Measurements from ENCODE around the gene CSTPP1.
A peak's percentile ranks its signal among the peaks of the same experiment; 100 is the strongest.
"Not testable (repeated sequence)": the region's sequence is repeated elsewhere in the genome, so short reads cannot be mapped to it uniquely, and the experiment has no call there.

CSTPP1 gene

DNA sequence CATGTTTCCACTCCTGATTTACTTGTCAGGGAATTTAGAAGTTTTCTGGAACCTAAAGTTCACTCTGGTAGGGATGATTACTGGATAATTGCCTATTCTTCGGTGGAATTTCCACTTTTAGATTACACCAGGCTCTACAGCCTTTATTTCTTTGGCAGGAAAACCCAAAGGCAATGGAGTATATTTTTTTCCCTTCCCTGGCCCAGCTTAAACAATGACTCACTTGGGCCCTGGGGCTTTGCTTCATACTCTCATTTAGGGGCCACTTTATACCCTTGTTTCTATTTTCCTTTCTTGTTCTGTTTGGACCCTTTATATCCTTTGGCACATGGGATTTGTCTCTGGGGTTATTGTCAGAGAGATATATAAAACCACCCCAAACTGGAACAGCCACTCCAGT is 114.7 kb downstream of the CSTPP1 start:
- no peak overlapping the region for H3K4me3 Mint-ChIP-seq
- H3K9me3 Mint-ChIP-seq, result no peaks in the 10 kb centered on the region
- no peaks in the 10 kb centered on the region for H3K4me1 Mint-ChIP-seq (ENCODE audit: low read depth)
- no peak overlapping the region for H3K27ac Mint-ChIP-seq
- DNase-seq, result no peak
- peaks cover 28% of the 10 kb centered on the region for H3K36me3 Mint-ChIP-seq (ENCODE audit: low read depth)
- H3K27me3 Mint-ChIP-seq, result no peaks in the 10 kb centered on the region

DNA sequence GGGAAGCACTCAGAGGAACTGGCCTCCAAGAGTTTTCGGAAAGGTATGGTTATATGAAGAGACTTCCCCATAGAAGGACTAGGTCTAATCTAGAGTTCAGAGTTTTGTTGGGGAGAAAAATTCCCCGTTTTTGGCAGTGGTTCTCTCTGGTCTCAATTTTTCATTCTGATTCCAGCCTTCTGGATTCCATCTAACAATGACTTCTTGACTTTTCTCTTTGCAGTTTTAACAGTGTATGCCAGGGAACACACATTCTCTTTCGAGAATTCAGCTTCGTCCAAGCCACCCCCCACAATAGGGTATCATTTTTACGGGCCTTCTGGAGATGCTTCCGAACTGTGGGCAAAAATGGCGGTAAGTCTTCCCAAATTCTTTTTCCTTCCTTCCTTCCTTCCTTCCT is 115.6 kb downstream of the CSTPP1 start:
- Mint-ChIP-seq H3K27me3 (no peaks in the 10 kb centered on the region), H3K4me3 (no peak overlapping the region), H3K27ac (no peak overlapping the region), H3K9me3 (no peaks in the 10 kb centered on the region), H3K36me3 (ENCODE audit: low read depth) (peaks cover 33% of the 10 kb centered on the region), H3K4me1 (ENCODE audit: low read depth) (no peaks in the 10 kb centered on the region)
- no peak for DNase-seq

DNA sequence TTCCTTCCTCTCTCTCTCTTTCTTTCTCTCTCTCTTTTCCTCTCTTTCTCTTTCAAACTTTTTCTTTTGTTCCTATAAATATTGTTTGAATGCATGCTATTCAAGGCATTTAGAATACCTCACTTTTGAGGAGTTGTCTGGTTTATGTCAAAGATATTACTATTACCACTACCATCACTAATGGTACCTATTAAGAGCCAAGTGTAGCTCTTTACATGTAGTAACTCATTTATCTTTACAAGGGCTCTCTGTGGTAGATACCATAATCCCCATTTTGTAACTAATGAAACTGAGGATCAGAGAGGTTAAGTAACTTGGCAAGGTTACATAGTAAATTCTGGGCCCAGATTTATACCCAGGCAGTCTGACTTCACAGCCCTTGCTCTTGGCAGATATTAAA is 116.0 kb downstream of the CSTPP1 start:
- Mint-ChIP-seq H3K4me1 (ENCODE audit: low read depth) (no peaks in the 10 kb centered on the region), H3K9me3 (no peaks in the 10 kb centered on the region), H3K27me3 (no peaks in the 10 kb centered on the region), H3K4me3 (no peak overlapping the region), H3K36me3 (ENCODE audit: low read depth) (peaks cover 36% of the 10 kb centered on the region), H3K27ac (no peak overlapping the region)
- no peak for DNase-seq

DNA sequence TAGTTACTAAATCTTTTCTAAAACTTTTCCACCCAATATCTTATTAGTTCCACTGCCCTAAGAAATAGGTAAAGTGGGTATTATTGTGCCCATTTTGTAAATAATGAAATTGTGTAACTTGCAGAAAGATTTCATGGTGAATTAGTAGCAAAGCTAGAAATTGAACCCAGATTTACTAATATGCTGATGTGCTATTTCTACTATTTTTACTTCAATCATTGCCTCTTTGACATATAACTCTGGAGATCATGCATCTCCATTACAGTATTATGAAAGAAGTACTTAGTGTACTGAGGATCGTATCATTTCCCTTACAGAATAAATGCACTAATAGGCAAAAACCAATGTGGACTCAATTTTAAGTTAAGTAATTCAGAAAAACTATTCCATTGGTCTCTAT is 119.0 kb downstream of the CSTPP1 start:
- no peak for DNase-seq
- Mint-ChIP-seq H3K9me3 (no peaks in the 10 kb centered on the region), H3K27ac (no peak overlapping the region), H3K27me3 (no peaks in the 10 kb centered on the region), H3K4me1 (ENCODE audit: low read depth) (peaks cover 2% of the 10 kb centered on the region), H3K36me3 (ENCODE audit: low read depth) (peaks cover 37% of the 10 kb centered on the region), H3K4me3 (no peak overlapping the region)

DNA sequence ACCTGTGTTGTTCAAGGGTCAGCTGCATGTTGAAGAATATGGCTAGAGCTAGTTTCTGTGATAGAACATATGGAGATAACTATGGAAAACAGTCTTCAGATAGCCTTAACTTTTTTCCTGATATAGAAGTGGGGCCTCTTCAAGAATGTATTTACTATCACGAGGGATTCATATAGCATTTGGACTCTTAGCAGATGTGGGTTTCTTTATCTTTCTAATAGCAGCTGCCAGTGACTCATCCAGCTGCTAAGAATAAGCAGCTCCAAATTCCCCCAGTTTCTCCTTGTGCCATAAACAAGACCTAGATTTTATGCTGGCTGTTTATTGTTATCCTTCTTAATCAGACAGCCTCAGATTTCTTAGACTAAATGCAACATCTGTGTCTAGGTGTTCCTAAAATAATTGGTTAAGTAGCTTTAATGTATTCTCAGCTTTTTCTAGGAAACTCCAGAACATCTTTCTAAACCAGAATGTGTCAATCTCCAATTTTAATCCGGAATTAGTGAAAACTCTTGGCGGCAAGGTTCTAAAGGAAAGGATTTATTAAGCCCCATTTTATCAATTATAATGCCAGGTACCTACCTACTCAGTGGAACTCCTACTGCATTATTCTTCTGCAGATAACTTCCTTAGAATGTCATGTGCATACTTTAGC is 119.8 kb downstream of the CSTPP1 start:
- Mint-ChIP-seq H3K4me1 (ENCODE audit: low read depth) (peaks cover 7% of the 10 kb centered on the region), H3K27me3 (no peaks in the 10 kb centered on the region), H3K27ac (no peak overlapping the region), H3K36me3 (ENCODE audit: low read depth) (peaks cover 37% of the 10 kb centered on the region), H3K9me3 (no peaks in the 10 kb centered on the region), H3K4me3 (no peak overlapping the region)
- DNase-seq, result no peak

DNA sequence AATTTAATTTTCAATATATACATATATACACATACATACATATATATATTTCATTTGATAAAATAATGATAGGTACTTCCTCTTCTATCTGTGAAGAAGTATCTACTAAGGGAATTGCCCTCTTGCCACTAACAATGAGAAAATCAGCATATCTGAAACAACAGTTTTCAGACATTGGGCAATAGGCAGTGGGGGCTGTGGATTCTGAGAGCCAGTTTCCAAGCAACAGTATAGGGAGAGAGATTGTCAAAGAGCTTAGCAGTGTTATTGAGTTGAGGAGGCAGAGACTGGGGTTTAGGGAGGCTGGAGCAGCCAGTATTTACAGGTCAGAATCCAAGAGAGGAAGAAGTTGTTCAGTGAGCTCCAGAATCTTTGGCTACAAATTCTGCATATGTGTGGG is 120.8 kb downstream of the CSTPP1 start:
- Mint-ChIP-seq H3K9me3 (no peaks in the 10 kb centered on the region), H3K4me3 (no peak overlapping the region), H3K4me1 (ENCODE audit: low read depth) (peaks cover 7% of the 10 kb centered on the region), H3K27ac (no peak overlapping the region), H3K27me3 (no peaks in the 10 kb centered on the region), H3K36me3 (ENCODE audit: low read depth) (peaks cover 35% of the 10 kb centered on the region)
- DNase-seq, result no peak

DNA sequence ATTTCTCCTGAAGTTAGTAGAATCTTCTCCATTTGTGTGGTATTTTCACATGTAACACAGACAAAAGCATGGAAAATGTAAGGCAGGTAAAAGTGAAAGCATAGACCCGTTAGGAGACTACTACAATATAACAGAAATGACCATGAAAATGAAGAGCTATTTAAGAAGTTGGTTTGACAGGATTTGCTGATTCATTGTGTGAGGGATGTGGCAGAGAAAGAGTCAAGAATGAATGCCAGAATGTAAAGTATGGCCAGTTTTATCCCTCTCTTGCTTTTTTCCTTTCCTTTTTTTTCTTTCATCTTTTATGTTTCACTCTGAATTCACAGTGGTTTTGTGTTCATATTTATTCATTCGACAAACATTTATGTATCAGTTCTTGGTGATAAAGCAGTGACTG is 124.2 kb downstream of the CSTPP1 start:
- no peaks in the 10 kb centered on the region for H3K27me3 Mint-ChIP-seq
- peak overlapping the region; percentile 39 for H3K27ac Mint-ChIP-seq

DNA sequence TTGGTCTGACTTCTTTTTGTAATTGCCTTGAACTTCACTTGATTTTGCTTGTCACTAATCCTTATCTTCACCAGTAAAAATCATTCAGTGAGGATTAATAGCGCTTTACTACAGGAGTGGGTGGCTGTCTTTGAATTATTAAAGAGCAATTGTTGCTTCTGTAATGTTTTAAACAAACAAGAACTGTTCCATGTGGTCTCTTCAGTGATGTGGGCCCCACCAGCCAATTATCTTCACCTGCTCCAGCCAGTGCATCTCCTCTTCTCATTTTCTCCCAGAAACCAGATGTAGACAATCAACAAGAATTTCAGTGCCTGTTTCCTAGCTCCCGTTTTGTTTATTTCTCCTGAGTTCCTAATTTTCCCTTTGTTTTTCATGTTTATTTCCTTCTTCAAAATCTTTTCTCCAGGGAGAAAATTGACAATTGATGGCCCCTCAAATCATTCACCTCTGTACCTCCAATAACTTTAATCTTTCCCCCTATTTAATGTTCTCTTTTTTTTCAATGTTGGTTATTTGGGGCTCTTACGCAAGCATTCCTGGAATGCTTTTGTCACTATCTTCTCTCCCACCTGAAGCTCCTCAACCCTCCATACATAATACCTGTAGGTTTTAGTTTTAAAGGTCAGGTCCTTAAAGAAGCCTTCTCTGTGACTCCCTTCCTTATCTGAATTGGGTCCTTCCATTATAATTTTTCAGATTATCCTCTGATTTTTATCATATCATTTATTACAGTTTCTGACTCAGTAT is 125.0 kb downstream of the CSTPP1 start:
- peaks cover 12% of the 10 kb centered on the region for H3K36me3 Mint-ChIP-seq (ENCODE audit: low read depth)
- no peak overlapping the region for H3K4me3 Mint-ChIP-seq
- no peak for DNase-seq
- no peak overlapping the region for H3K27ac Mint-ChIP-seq
- peaks cover 7% of the 10 kb centered on the region for H3K4me1 Mint-ChIP-seq (ENCODE audit: low read depth)
- no peaks in the 10 kb centered on the region for H3K9me3 Mint-ChIP-seq
- no peaks in the 10 kb centered on the region for H3K27me3 Mint-ChIP-seq

More for the DNA sequence above, 124.2 kb downstream of the CSTPP1 start:
- Mint-ChIP-seq H3K9me3 (no peaks in the 10 kb centered on the region), H3K4me3 (no peak overlapping the region), H3K36me3 (ENCODE audit: low read depth) (peaks cover 20% of the 10 kb centered on the region), H3K4me1 (ENCODE audit: low read depth) (peaks cover 7% of the 10 kb centered on the region)
- DNase-seq, result no peak

DNA sequence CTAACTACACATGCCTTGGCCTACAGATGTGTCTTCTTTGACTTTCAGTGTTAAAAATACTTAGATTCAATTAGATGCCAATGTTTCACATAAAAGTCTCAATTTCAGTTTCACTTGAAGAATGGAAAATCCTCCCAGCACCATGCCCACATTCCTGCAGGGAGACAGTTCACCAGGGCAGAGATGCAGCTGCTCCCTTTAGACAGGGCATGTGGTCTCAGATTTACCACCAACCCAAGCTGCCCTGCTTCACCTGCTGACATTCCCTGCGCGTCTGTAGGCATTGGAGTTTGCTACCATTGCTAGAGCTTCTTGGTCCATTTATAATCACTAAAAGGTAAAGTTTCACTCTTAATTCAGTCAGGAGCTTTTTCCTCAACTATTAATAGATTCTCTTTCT is 126.2 kb downstream of the CSTPP1 start:
- DNase-seq, result no peak
- Mint-ChIP-seq H3K36me3 (ENCODE audit: low read depth) (peaks cover 7% of the 10 kb centered on the region), H3K4me1 (ENCODE audit: low read depth) (peaks cover 7% of the 10 kb centered on the region), H3K4me3 (no peak overlapping the region), H3K27ac (no peak overlapping the region), H3K9me3 (no peaks in the 10 kb centered on the region), H3K27me3 (no peaks in the 10 kb centered on the region)

DNA sequence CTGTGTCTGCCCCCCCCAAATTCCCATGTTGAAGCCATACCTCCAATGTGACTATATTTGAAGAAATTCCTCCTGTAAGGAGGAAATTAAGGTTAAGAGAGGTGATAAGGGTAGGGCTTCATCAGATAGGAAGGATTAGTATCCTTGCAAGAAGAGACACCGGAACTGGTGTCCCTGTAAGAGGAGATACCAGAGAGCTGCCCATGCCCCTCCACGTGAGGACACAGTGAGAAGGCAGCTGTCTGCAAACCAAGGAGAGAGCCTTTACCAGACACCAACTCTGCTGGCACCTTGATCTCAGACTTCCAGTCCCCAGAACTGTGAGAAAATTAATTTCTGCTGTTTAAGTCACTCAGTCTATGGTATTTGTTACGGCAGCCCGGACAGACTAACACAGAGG is 130.8 kb downstream of the CSTPP1 start:
- DNase-seq, result no peak
- Mint-ChIP-seq H3K4me3 (no peak overlapping the region), H3K27me3 (no peaks in the 10 kb centered on the region), H3K27ac (no peak overlapping the region), H3K4me1 (ENCODE audit: low read depth) (no peaks in the 10 kb centered on the region), H3K9me3 (no peaks in the 10 kb centered on the region), H3K36me3 (ENCODE audit: low read depth) (peaks cover 7% of the 10 kb centered on the region)

DNA sequence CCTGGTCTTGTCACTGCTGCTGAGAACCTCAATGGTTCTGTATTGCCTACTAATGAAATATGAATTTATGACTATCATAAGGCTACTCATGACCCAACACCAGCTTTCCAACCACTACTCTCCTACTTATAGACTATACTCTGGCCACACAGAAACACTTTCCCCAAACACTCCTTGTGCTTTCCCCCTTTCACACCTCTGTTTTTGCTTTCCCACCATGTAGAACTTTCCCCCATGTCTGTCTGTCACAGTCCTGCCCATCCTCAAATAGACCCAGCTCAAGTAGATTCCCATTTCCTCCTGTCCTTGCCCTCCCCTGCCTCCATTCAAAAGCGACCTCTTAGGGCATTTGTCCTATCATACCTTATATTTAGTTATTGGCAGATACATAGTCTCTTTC is 134.2 kb downstream of the CSTPP1 start:
- Mint-ChIP-seq H3K9me3 (no peaks in the 10 kb centered on the region), H3K27me3 (no peaks in the 10 kb centered on the region), H3K4me3 (no peak overlapping the region), H3K4me1 (ENCODE audit: low read depth) (no peaks in the 10 kb centered on the region), H3K36me3 (ENCODE audit: low read depth) (no peaks in the 10 kb centered on the region), H3K27ac (no peak overlapping the region)
- DNase-seq, result no peak

DNA sequence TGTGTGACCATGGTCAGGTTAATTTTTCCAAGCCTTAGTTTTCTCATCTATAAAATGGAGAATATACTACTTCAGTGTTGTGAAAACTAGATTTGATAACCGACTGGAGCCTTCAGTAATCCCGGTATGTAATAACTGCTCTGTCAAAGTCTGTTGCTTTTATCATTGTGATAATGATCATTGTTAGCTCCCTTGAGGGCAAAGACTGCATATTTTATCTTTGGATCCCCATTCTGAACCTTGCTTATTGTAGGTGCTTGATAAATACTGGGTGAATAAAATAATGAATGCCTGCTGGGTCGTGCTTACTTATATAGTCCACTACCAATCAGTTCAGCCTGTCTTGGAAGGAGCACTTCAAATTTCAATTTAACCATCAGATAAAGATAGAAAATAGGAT is 134.8 kb downstream of the CSTPP1 start:
- H3K4me1 Mint-ChIP-seq (ENCODE audit: low read depth), result no peaks in the 10 kb centered on the region
- no peak overlapping the region for H3K27ac Mint-ChIP-seq
- H3K36me3 Mint-ChIP-seq (ENCODE audit: low read depth), result no peaks in the 10 kb centered on the region
- no peak for DNase-seq
- H3K4me3 Mint-ChIP-seq, result no peak overlapping the region
- no peaks in the 10 kb centered on the region for H3K9me3 Mint-ChIP-seq
- H3K27me3 Mint-ChIP-seq, result no peaks in the 10 kb centered on the region

DNA sequence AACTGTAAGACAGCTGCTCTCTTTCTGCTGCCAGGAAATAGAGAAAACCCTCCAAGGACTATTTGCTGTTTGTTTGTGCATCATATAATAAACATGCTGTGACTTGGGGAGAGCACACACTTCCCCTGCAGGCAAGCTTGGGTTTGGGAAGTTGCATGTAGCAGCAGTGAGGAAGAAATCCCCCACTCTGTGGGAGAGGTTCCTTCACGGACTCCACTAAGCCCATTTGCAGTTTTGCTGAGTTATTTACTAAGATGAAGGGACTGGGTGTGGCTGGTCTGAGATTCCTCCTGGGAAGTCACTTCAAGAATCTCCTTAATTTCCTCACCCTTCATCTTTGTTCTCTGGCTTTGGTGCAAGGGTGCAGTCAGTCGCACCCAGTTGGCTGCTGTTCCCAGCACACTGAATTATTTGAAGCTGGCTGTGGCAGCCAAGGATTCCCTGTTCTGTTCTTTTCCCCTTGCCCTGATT is 135.3 kb downstream of the CSTPP1 start:
- H3K36me3 Mint-ChIP-seq (ENCODE audit: low read depth), result no peaks in the 10 kb centered on the region
- H3K27me3 Mint-ChIP-seq, result no peaks in the 10 kb centered on the region
- no peaks in the 10 kb centered on the region for H3K4me1 Mint-ChIP-seq (ENCODE audit: low read depth)
- no peak overlapping the region for H3K27ac Mint-ChIP-seq
- H3K4me3 Mint-ChIP-seq, result no peak overlapping the region
- no peak for DNase-seq
- no peaks in the 10 kb centered on the region for H3K9me3 Mint-ChIP-seq

DNA sequence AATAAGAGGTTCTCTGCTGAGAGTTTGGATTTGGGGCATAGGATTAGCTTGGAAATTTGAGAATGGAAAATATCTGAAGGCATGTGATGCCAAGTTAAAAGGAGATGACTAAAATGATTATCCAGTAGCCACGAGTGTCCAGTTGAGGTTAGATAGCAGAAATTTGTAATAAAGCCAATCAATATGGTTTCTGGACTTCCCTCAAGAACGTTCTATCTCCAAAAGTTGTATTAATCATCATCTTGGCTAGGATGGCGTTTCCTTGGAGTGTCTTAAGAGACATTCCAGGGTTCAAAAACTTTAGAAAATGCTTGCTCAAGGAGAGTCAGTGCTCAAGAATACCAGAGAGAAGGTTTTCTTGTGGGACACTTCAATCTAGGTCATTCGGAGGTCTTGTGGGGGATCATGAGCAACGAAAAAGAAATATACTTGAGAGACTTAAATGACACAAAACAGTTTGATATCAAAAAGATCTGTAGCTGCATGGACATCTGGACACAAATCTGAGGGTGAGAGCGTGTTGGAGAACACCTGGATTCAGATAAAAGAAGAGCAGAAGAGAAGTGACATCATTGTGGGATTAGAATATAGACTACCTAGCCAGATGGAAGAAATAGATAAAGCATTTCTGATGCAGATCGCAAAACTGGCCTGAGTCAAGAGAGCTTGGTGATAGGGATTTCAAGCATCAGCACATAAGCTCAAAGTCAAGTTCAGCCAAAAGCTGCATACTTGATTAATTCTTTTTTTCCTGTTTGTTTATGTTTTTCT is 142.4 kb downstream of the CSTPP1 start:
- Mint-ChIP-seq H3K4me1 (ENCODE audit: low read depth) (peaks cover 6% of the 10 kb centered on the region), H3K27ac (no peak overlapping the region), H3K27me3 (no peaks in the 10 kb centered on the region), H3K9me3 (no peaks in the 10 kb centered on the region), H3K36me3 (ENCODE audit: low read depth) (no peaks in the 10 kb centered on the region), H3K4me3 (no peak overlapping the region)
- no peak for DNase-seq

DNA sequence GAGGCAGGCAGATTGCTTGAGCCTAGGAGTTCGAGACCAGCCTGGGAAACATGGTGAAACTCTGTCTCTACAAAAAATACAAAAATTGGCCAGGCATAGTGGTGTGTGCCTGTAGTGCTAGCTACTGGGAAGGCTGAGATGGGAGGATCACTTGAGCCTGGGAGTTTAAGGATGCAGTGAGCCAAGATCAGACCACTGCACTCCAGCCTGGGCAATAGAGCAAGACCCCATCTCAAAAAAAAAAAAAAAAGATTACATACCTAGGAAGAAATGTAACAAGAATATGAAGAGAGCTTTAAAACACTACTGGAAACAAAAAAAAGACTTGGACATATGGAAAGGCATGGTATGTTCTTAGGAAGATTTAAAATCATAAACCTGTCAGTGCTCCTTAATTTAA is 144.2 kb downstream of the CSTPP1 start:
- not testable (repeated sequence) for H3K27me3 Mint-ChIP-seq; H3K36me3 Mint-ChIP-seq (ENCODE audit: low read depth); H3K4me3 Mint-ChIP-seq; H3K4me1 Mint-ChIP-seq (ENCODE audit: low read depth); H3K27ac Mint-ChIP-seq; H3K9me3 Mint-ChIP-seq; DNase-seq

All from activated T-cell treated with anti-CD3 and anti-CD28 coated beads, Interleukin-2, amount 50 U/mL, for 24 hours (primary cell).